ENCODE measurements around the gene SNPH.

DNA sequence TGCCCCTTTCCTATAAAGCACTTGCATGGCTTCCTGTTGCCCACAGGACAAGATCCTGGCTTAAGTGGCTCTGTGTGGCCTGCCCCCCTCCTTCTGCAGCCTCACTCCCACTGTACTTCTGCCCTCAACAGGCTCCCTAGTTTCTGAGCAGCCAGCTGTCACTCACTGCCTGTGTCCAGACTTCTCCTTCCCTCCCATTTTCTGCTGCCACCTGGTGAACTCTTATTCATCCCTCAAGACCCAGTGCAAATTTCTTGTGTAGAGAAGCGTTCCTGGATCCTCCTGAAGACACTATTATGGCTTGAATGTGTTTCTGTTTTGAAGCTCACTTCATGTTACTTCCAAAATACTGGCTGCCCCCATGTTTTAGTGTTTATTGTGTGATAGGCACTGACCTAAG, 26.5 kb downstream of the SNPH start:
- no peak for TF ChIP-seq EZH2 (IDR thresholded peaks at IDR 0.05; ENCODE audit: insufficient read depth, poor library complexity, severe bottlenecking)
- no peak for TF ChIP-seq EZH2phosphoT487 (IDR thresholded peaks at IDR 0.05; ENCODE audit: insufficient read depth, low read depth)

All from GM23248 (cell line).